Measurements from ENCODE around the gene ALDH3A2.

GRCh38 chr17:19621697-19622096 lies 26.9 kb upstream of the ALDH3A2 start:
- TF ChIP-seq, protein P1, sequence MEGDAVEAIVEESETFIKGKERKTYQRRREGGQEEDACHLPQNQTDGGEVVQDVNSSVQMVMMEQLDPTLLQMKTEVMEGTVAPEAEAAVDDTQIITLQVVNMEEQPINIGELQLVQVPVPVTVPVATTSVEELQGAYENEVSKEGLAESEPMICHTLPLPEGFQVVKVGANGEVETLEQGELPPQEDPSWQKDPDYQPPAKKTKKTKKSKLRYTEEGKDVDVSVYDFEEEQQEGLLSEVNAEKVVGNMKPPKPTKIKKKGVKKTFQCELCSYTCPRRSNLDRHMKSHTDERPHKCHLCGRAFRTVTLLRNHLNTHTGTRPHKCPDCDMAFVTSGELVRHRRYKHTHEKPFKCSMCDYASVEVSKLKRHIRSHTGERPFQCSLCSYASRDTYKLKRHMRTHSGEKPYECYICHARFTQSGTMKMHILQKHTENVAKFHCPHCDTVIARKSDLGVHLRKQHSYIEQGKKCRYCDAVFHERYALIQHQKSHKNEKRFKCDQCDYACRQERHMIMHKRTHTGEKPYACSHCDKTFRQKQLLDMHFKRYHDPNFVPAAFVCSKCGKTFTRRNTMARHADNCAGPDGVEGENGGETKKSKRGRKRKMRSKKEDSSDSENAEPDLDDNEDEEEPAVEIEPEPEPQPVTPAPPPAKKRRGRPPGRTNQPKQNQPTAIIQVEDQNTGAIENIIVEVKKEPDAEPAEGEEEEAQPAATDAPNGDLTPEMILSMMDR (IDR thresholded peaks at IDR 0.05) = no peak
- TF ChIP-seq POLR2AphosphoS5 (IDR thresholded peaks at IDR 0.05) = no peak
- no peak for TF ChIP-seq POLR2A (IDR thresholded peaks at IDR 0.05)
